GM21737 (cell line): Measurements from ENCODE around the gene MDFIC2.

Experiments
- ATAC-seq: cut with Tn5 transposase; IDR thresholded peaks from one replicate; pipeline ENCODE4 v1.9.1; 2021; ENCODE audit warnings: mild to moderate bottlenecking, moderate library complexity; ENCODE audit not compliant: unreplicated experiment

Gene MDFIC2

DNA sequence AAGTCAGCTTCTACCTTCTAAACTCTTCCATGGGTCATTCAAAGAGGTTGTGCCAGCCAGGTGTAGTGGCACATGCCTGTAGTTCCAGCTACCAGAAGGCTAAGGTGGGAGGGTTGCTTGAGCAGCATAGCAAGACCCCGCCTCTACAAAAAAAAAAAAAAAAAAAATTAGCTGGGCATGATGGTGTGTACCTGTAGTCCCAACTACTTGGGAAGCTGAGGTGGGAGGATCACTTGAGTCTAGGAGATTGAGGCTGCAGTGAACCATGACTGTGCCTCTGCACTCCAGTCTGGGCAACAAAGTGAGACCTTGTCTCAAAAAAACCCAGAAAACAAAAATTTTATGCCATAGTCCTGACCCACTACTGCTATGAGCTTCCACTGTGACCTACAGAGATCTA is 126.8 kb downstream of the MDFIC2 start:
- no peak for ATAC-seq

DNA sequence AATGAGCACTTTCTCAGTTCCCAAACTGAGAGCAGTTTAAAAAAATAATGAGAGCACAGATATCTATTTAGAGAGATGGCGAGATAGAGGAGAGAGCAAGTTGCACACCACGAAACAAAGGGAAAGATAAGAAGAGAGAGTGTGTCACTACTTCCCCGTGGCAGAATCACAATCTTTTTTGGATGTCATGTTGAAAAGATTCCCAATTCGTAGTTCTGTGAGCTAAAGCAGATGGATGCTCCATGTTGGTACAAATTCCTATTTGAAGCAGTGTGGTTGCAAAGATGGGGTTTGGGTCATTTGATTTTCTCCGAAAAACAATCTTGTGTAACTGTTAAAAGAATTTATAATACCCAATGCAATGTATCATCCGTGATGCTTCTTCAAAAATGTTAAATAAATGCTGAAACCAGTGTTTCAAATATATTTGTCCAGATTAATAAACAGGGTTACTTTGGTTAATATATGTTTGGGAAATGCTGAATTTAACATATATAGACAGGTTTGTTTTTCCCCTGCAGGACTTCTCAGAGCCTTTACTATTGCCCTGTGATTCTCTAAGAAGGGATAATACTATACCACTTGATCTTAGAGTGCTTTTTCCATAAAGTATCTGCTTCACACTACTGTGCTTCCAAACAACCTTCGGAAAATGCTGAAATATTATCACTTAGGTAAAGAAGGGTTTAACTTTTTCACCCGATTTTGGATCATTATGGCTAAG is 128.5 kb downstream of the MDFIC2 start:
- no peak for ATAC-seq

DNA sequence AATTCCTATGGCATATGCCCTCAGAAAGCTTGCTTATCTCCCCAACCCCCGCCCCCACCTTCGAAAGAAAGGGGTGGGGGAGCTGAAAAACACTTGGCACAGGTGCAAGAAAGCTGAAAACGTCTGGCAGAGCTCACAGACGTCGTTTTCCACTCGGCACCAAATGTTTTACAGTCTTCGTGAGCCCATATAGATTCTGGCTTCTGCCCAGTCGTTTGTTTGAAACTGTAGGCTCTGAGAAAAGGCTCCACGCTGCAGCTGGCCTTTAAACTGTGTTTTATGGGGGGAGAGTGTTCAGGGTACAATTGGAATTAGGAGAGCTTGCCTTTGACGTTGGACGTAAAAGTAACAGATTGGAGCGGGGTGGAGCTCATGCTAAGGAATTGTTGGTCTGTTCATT is 130.3 kb downstream of the MDFIC2 start:
- no peak for ATAC-seq

DNA sequence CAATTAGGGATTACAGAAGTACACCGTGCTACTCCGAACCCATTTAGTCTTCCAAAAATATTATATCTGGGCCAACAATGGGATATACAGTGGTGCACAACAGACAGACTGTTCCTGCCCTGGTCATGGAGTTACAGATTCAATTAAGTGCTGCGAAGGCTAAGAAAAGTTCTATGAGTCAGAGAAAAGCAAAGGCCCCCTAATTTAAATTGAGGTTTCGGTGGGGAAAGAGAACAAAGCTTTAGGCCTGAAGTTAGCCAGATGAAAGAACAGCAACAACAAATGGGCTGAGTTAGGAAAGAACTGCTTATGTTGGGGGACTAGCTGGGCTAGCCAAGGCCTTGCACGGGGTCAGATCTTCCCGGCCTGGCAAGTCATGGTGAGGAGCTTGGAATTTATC is 131.8 kb downstream of the MDFIC2 start:
- ATAC-seq = no peak

DNA sequence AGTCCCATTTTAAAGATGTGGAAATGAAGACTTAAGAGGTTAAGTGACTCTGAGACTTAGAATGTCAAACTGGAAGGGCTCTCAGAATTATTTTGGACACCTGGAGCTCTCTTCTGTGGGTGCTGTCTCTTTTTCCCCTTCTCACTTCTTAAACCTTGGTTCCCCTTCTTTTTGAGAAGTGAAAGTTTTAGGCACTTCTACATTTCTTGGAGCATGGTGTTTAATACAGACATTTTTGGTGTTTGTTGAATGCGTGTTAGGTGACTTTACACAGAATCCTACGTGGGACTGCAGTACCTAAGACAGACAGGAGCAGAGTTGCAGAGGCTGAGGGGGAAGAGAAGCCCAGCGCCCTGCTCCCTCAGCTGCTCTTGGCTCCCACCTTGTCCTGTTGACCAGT is 133.3 kb downstream of the MDFIC2 start:
- ATAC-seq = no peak

DNA sequence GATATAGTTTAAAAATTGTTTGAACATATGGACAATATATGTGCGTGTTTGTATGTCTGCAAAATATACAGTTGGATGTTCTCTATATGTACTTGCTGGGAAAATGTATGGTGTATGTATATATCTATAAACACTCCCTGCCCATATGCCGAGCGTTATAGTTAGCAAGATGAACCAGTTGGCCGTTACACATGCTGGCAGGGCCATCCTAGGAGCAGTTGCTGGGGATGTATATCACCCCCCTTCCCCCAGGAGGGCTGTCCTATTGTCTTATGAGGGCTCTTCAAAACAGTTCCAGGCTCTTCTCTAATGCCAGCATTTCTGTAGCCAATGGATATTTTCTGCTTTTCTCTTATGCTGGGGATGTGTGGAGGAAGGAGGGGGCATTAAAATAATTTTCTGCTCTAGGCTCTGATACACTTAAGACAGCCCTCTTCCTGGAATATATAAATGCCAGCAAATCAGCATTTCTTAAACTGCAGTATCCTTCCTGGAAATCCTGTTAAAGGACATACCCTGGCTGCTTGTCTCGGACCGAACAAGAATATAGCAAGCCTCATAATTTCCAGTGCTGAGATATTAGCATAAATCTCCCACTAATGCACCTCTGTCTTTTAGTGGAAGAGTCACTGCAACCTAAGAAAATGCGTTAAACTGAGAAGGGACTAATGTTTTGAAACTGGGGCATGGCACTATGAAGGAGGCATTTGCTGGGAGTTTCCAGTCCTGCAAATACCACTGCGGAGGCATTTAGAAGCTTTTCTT is 134.4 kb downstream of the MDFIC2 start:
- no peak for ATAC-seq

DNA sequence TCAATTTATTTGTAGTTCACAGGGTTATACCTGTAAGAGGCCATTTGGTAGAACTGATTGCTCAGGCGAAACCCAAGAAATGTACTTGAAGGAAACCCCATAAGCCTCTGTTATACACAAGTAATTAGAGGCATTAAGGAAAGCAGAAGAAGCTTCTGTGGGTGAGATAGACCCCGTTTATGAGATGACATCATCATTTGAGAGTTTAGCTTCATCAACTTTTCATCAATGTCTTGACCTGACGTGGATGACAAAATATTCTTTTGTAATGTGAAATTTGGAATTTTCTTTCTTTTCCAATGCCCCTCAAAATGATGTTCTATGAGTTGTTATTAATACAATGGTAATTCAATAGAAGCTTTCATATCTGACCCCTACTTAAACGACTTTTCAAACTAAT is 136.2 kb downstream of the MDFIC2 start:
- no peak for ATAC-seq

DNA sequence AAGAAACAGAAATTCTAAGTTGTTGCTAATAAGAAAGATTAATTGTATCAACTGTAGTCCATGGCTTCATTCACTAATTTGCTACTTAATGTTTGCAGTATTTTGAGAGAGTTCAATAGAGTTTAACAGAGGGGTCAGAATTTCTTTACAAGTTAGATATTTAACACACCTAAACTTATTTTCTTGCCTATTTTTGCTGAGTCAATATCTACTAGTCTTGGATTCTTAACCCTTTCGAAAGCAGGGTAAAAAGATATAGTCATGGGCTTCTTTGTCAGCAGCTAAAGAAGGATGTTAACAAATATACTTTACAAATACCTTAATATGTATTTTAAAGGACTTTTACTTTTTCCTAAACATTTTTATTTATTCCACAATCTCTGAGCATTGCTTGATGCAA is 155.6 kb downstream of the MDFIC2 start:
- ATAC-seq = no peak

DNA sequence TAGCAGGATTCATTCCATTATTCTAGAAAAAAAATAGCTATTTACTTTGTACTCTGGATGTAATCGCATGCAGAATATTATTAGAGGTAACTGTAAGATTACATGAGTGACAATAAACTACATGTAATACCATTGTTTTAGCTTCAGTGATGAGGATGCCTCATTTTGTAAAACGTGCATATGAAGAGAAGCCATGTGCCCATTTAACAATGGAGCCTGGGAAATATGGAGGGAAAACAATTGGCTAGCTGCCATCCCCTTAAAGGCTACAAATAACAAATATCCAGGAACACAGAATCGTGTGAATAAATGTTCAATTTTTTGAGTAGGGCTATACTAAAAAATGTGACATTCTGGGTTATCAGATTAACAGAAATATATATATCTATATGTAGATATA is 161.8 kb downstream of the MDFIC2 start:
- ATAC-seq = no peak

DNA sequence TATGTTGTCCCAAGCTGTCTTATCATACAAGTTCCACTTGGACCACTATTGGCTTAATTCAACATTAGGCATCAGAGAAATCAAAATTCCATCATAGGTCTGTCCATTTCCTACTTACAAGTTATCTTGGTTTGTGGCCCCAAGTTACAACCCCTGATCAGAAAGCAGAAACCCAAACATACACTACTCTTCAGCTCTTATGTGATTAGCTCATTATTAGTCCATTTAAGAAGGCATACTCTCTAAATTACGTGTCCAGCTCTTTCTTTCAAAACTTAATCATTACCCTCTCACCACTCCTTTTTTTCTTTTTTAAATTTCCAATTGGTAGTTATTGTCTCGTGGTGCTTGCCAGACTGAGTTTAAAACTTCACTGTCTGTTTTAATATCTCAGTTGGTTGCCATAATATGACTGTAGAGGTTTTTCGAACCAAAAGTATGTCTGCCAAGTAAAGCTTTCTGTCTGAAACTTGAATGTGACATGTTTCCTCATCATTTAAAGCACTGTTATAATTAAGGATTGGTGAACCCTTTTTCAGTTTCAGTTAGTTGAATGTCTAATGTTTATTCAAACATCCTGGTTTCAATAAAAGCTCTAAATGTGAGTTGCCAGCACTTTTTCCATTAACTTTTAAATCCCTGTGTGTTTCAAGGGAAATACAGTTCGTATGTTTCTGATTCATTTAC is 162.6 kb downstream of the MDFIC2 start:
- no peak for ATAC-seq
